Measurements from ENCODE around the gene GALNT2. TPM values are rescaled to one million over a fixed set of nuclear protein-coding genes. Genes with fewer than 3 reads are reported as not detected.

Gene GALNT2
- total and polyA plus RNA-seq, 2 of the 4 experiments (the other 2 are of a cell fraction) = 50.4 to 189 TPM

- BruUV-seq (replicated peaks) = no TSS peak
- H2BK20ac ChIP-seq (ENCODE audit: low read depth, low read length) = no peak overlapping the region
- peak overlapping the region; percentile 24; the same call in 1 of the 2 replicates for H3K23ac ChIP-seq (ENCODE audit: low read depth, low read length)
- H2AK5ac ChIP-seq (ENCODE audit: low read depth, low read length) = 0 out of 2 replicates have a peak overlapping the region, but pooled peaks have one; percentile 23
- in situ Hi-C loops (cut with MboI; ENCODE audit: low sequenced_read_pairs) (no loop called here), dilution Hi-C loops (cut with HindIII; ENCODE audit: low sequenced_read_pairs, unreplicated experiment) (no loop called here), intact Hi-C loops (cut with micrococcal nuclease) (no loop called here)
- H3K27ac ChIP-seq (ENCODE audit: insufficient read depth, low read length) = no peak overlapping the region
- 0 out of 2 replicates have a peak overlapping the region, but pooled peaks have one; percentile 40 for H3K4ac ChIP-seq (ENCODE audit: low read depth, low read length)
- H3K56ac ChIP-seq (ENCODE audit: extremely low read depth, insufficient read depth, low read length) = no peak overlapping the region
- peaks cover 74% of the 10 kb centered on the region for H4K20me1 ChIP-seq (ENCODE audit: insufficient read depth, low read length)
- H2BK120ac ChIP-seq (ENCODE audit: low read depth, low read length) = no peak overlapping the region
- H3K9me3 ChIP-seq (ENCODE audit: control insufficient read depth, insufficient read depth, low read length) = no peaks in the 10 kb centered on the region
- peaks cover 4% of the 10 kb centered on the region; the same call in 1 of the 2 replicates for H3K36me3 ChIP-seq (ENCODE audit: control insufficient read depth, insufficient read depth, low read length)
- H4K91ac ChIP-seq (ENCODE audit: insufficient read depth, low read depth, low read length) = no peak overlapping the region; the same call in 1 of the 2 replicates
- H3K9ac ChIP-seq (ENCODE audit: low read depth, low read length) = no peak overlapping the region
- H2BK15ac ChIP-seq (ENCODE audit: low read depth, low read length) = 0 out of 3 replicates have a peak overlapping the region, but pooled peaks have one; percentile 6
- DNase-seq = no peak
- peaks cover 23 to 88% of the 10 kb centered on the region in 2 experiments for H3K79me1 ChIP-seq (ENCODE audit: low read depth in 1 of 2, low read length in 2 of 2)
- H3K27me3 ChIP-seq (ENCODE audit: control insufficient read depth, insufficient read depth, low read length) = no peaks in the 10 kb centered on the region
- H2BK5ac ChIP-seq (ENCODE audit: low read depth, low read length, poor library complexity, severe bottlenecking) = no peak overlapping the region
- ATAC-seq (ENCODE audit: low read depth) = no peak
- H3K9me1 ChIP-seq (ENCODE audit: insufficient read depth, low read length) = peaks cover 40% of the 10 kb centered on the region
- H2AFZ ChIP-seq (replicated peaks; ENCODE audit: low read length, poor library complexity) = no peak overlapping the region
- 82% methylated on average over 3 of the region's 6 CpGs; no CpG with 5 or more reads in 1 of the 2 experiments for WGBS, 2 experiments (ENCODE audit: extremely low coverage in 2 of 2, insufficient read length in 1 of 2)
- ChIA-PET CTCF (interaction anchor here (0.8 kb wide), 1 partner anchor 33 kb away, joined by 3 read pairs; no protein-coding TSS in a partner anchor), POLR2A (ENCODE audit: unreplicated experiment) (no interaction called here)
- TF ChIP-seq CEBPB (IDR thresholded peaks at IDR 0.05; ENCODE audit: low read depth, low read length) = no peak
- TF ChIP-seq USF2 (IDR thresholded peaks at IDR 0.05; ENCODE audit: low read depth, low read length) = no peak
- no peak for TF ChIP-seq RFX5 (IDR thresholded peaks at IDR 0.05; ENCODE audit: low read depth, low read length)
- no peak for TF ChIP-seq POLR2A (IDR thresholded peaks at IDR 0.05; ENCODE audit: low read depth, low read length)
- TF ChIP-seq FOS (IDR thresholded peaks at IDR 0.05; ENCODE audit: low read depth, low read length) = no peak
- no peak for TF ChIP-seq CHD1 (IDR thresholded peaks at IDR 0.05; ENCODE audit: low read depth, low read length)
- no peak overlapping the region; the same call in 1 of the 2 replicates for H3K14ac ChIP-seq (replicated peaks; ENCODE audit: low read depth, low read length)
- H3K18ac ChIP-seq (ENCODE audit: low read depth, low read length) = no peak overlapping the region
- no peak overlapping the region for H4K8ac ChIP-seq (ENCODE audit: low read depth in 2 of 2, low read length in 2 of 2)
- no peak overlapping the region for H2AK9ac ChIP-seq (replicated peaks; ENCODE audit: low read depth, low read length, poor library complexity)
- no peak overlapping the region for H3K4me2 ChIP-seq (ENCODE audit: low read depth, low read length)
- no peak overlapping the region for H4K5ac ChIP-seq (ENCODE audit: low read depth, low read length)
- no peak overlapping the region for H3K4me3 ChIP-seq (ENCODE audit: insufficient read depth, low read depth, low read length)
- H3K4me1 ChIP-seq (ENCODE audit: control insufficient read depth, insufficient read depth, low read length) = peaks cover 26% of the 10 kb centered on the region
Observed at GRCh38 chr1:230072296-230072695, 5.3 kb downstream of the GALNT2 start.

All from IMR-90 (cell line).